Spleen (tissue), 11 donors: ENCODE results near the gene CYB561D1. TPM values are rescaled to one million over a fixed set of nuclear protein-coding genes. Genes with fewer than 3 reads are reported as not detected.

Experiments used
- DNase-seq: peaks from one replicate; pipeline ENCODE4 v3.0.0-alpha.2; 2020
- H3K27ac ChIP-seq, 8 donors: fragments of 200-600 bp; sonication (generic) in 7 of 8; 1 replicate in 4 of 8; 2 replicates in 4 of 8; pipeline versions ENCODE4 v1.5.0 to v1.8.0; 2016 to 2021; ENCODE audit warnings: inconsistent platforms in 4 of 8, mild to moderate bottlenecking in 4 of 8, moderate library complexity in 1 of 8
- H3K27me3 ChIP-seq, 7 donors: fragments of 200-600 bp; sonication (generic) in 6 of 7; replicated peaks in 1 of 7; 1 replicate in 4 of 7; 2 replicates in 3 of 7; pipeline versions ENCODE4 v1.5.0 to v1.8.0; 2016 to 2021; ENCODE audit warnings: inconsistent platforms in 3 of 7, mild to moderate bottlenecking in 1 of 7
- H3K36me3 ChIP-seq, 6 donors: fragments of 200-600 bp; sonication (generic) in 5 of 6; 1 replicate in 4 of 6; 2 replicates in 2 of 6; pipeline versions ENCODE4 v1.5.0 to v1.8.0; 2016 to 2021; ENCODE audit warnings: inconsistent platforms in 2 of 6
- H3K4me1 ChIP-seq, 6 donors: fragments of 200-600 bp; sonication (generic) in 5 of 6; 1 replicate in 3 of 6; 2 replicates in 3 of 6; pipeline versions ENCODE4 v1.5.0 to v1.8.0; 2016 to 2021; ENCODE audit warnings: inconsistent platforms in 3 of 6
- H3K4me3 ChIP-seq, 8 donors: fragments of 200-600 bp; sonication (generic) in 7 of 8; 1 replicate in 4 of 8; 2 replicates in 4 of 8; pipeline versions ENCODE4 v1.5.0 to v1.8.0; 2016 to 2021; ENCODE audit warnings: inconsistent platforms in 4 of 8, mild to moderate bottlenecking in 4 of 8, moderate library complexity in 2 of 8
- H3K9me3 ChIP-seq, 8 donors: fragments of 200-600 bp; sonication (generic) in 7 of 8; 1 replicate in 4 of 8; 2 replicates in 4 of 8; pipeline versions ENCODE4 v1.5.0 to v1.8.0; 2016 to 2021; ENCODE audit warnings: inconsistent platforms in 4 of 8
- CTCF ChIP-seq, 11 experiments: fragments of 200-600 bp in 7 of 11; fragments of 450-650 bp in 4 of 11; sonication (generic) in 4 of 11; IDR thresholded peaks in 8 of 11; conservative IDR thresholded peaks in 3 of 11; 1 replicate in 7 of 11; 2 replicates in 4 of 11; pipeline versions ENCODE4 v1.4.0 to v1.8.0; 2016 to 2021; ENCODE audit warnings: antibody characterized with exemption in 11 of 11, inconsistent platforms in 4 of 11, mild to moderate bottlenecking in 1 of 11
- POLR2A ChIP-seq, 3 donors: fragments of 450-650 bp; IDR thresholded peaks; one replicate each; pipeline ENCODE4 v1.5.1; 2017; ENCODE audit warnings: antibody characterized with exemption in 3 of 3, mild to moderate bottlenecking in 1 of 3
- POLR2AphosphoS5 ChIP-seq, 3 donors: sonication (generic); formaldehyde crosslinking; IDR thresholded peaks; one replicate each; pipeline ENCODE4 v1.5.1; 2017; ENCODE audit warnings: antibody characterized with exemption in 3 of 3
- WGBS, 5 donors: extraction: QIAGEN DNeasy Blood & Tissue Kit in 3 of 5; methylation state at CpG; one replicate each; pipeline versions ENCODE4 v1.1.5 to v1.1.7; 2013 to 2018; 5-methylcytosine and 5-hydroxymethylcytosine counted together
- intact Hi-C: fragments of 100-400 bp; cut with DNase I; formaldehyde crosslinking; loops from one replicate; pipeline ENCODE4 v1.15.0; 2023; ENCODE audit warnings: low total_unique reads
- polyA plus RNA-seq, 3 donors: library from polyadenylated mRNA; stranded (reverse); fragments of 200-250 nt; gene quantifications; one replicate each; pipeline ENCODE4 v1.2.1, GENCODE V29; 2013
- total RNA-seq, 7 donors: library from RNA; depleted of rRNA in 3 of 7; stranded (reverse); fragments of >200 nt in 3 of 7; fragmentation: NEBNext Ultra II Directional in 4 of 7; extraction: Animal tissue kit (Norgen Biotek cat#: 25700) in 4 of 7; gene quantifications; one replicate each; pipeline versions ENCODE4 v1.1.0 to v1.2.1, GENCODE V29; 2016 to 2021
- donor health status: healthy with polysubstance abuse.
- donor health status: DM: no; HTN: no; CAD: no; lungs with moderate emphysema.
- donor health status: DM: no; HTN: no; CAD: no.
- donor health status: Bipolar disorder and iron deficiency.
- donor health status: healthy.
- donor health status: DM: no; HTN: no; CAD: no.
- donor health status: DM: yes; HTN: yes; CAD: no.

CYB561D1 gene
- total and polyA plus RNA-seq, 10 donors: 4.5 to 17.6 (median 11.9) TPM

GRCh38 chr1:109479901-109480300 is 14.0 kb upstream of the CYB561D1 start:
- Histone ChIP-seq H3K4me1 (peaks cover 6 to 24% (median 16%) of the 10 kb centered on the region in 6 donors), H3K36me3 (no peaks in the 10 kb centered on the region), H3K4me3 (no peak overlapping the region), H3K27ac (no peak overlapping the region), H3K27me3 (peaks cover 0 to 38% (median 0%) of the 10 kb centered on the region in 7 donors), H3K9me3 (no peaks in the 10 kb centered on the region)
- TF ChIP-seq POLR2AphosphoS5 (IDR thresholded peaks at IDR 0.05) (no peak), CTCF (IDR thresholded peaks at IDR 0.05 in 8 of 11, conservative IDR thresholded peaks at IDR 0.05 in 3 of 11) (no peak), POLR2A (IDR thresholded peaks at IDR 0.05) (no peak)
- no peak for DNase-seq
- WGBS, 5 donors: 87 to 100% (median 91%) methylated on average over 3 of the region's 3 CpGs
- intact Hi-C loops: no loop called here

- H3K4me3 ChIP-seq: no peak overlapping the region
- H3K9me3 ChIP-seq: no peaks in the 10 kb centered on the region
- WGBS, 5 donors: 77 to 91% (median 82%) methylated on average over 2 of the region's 2 CpGs
- peaks cover 0 to 29% (median 0%) of the 10 kb centered on the region in 7 donors for H3K27me3 ChIP-seq
- peaks cover 7 to 37% (median 25%) of the 10 kb centered on the region in 6 donors for H3K4me1 ChIP-seq
- TF ChIP-seq POLR2AphosphoS5 (IDR thresholded peaks at IDR 0.05): no peak
- intact Hi-C loops: loop anchor here (2.0 kb wide), 1 partner anchor 55 kb away; the partner anchor contains the start of gene PSMA5
- no peak overlapping the region for H3K27ac ChIP-seq
- H3K36me3 ChIP-seq: peaks cover 0 to 9% (median 0%) of the 10 kb centered on the region in 6 donors
- no peak for DNase-seq
These were observed 12.2 kb upstream of the CYB561D1 start for GRCh38 chr1:109481646-109482045.

- intact Hi-C loops: loop anchor here (2.0 kb wide), 1 partner anchor 55 kb away; the partner anchor contains the start of gene PSMA5
- Histone ChIP-seq H3K9me3 (no peaks in the 10 kb centered on the region), H3K4me1 (peaks cover 7 to 37% (median 25%) of the 10 kb centered on the region in 6 donors), H3K27ac (no peak overlapping the region), H3K4me3 (no peak overlapping the region), H3K27me3 (peaks cover 0 to 24% (median 0%) of the 10 kb centered on the region in 7 donors), H3K36me3 (peaks cover 0 to 12% (median 0%) of the 10 kb centered on the region in 6 donors)
- no peak for TF ChIP-seq POLR2AphosphoS5 (IDR thresholded peaks at IDR 0.05)
- TF ChIP-seq CTCF (IDR thresholded peaks at IDR 0.05 in 8 of 11, conservative IDR thresholded peaks at IDR 0.05 in 3 of 11): no peak
- no peak for TF ChIP-seq POLR2A (IDR thresholded peaks at IDR 0.05)
- no peak for DNase-seq
These were observed 11.7 kb upstream of the CYB561D1 start for GRCh38 chr1:109482242-109482641.

- Histone ChIP-seq H3K4me3 (peak overlapping the region; percentile 53 to 90 (median 70)), H3K27me3 (peaks cover 0 to 16% (median 0%) of the 10 kb centered on the region in 7 donors), H3K4me1 (peaks cover 7 to 43% (median 26%) of the 10 kb centered on the region in 6 donors), H3K9me3 (no peaks in the 10 kb centered on the region), H3K36me3 (peaks cover 0 to 20% (median 0%) of the 10 kb centered on the region in 6 donors), H3K27ac (peak overlapping the region in 7 of 8 donors; percentile 32 to 97 (median 70))
- 8 to 12% (median 10%) methylated on average over 27 to 29 of the region's 29 CpGs for WGBS, 5 donors
- peak in 5 of 11 experiments; percentile 9 to 27 (median 13) for TF ChIP-seq CTCF (IDR thresholded peaks at IDR 0.05 in 8 of 11, conservative IDR thresholded peaks at IDR 0.05 in 3 of 11)
- no peak for TF ChIP-seq POLR2A (IDR thresholded peaks at IDR 0.05)
- peak in 1 of 3 donors; percentile 6 for TF ChIP-seq POLR2AphosphoS5 (IDR thresholded peaks at IDR 0.05)
- peak; percentile 91 for DNase-seq
- intact Hi-C loops: loop anchor here (2.0 kb wide), 1 partner anchor 56 kb away; the partner anchor contains the start of gene PSMA5
These were observed 10.9 kb upstream of the CYB561D1 start for GRCh38 chr1:109482791-109483671.
